Spleen (tissue), 7 donors: ENCODE results near the gene NOTCH4.
"Not testable (repeated sequence)": the region's sequence is repeated elsewhere in the genome, so short reads cannot be mapped to it uniquely, and the experiment has no call there.

ENCODE experiments used
- POLR2AphosphoS5 ChIP-seq, 3 donors: sonication (generic); formaldehyde crosslinking; IDR thresholded peaks; one replicate each; pipeline ENCODE4 v1.5.1; 2017; ENCODE audit warnings: antibody characterized with exemption in 3 of 3
- TF ChIP-seq, protein P1 (sequence below), 11 experiments: fragments of 200-600 bp in 7 of 11; fragments of 450-650 bp in 4 of 11; sonication (generic) in 4 of 11; IDR thresholded peaks in 8 of 11; conservative IDR thresholded peaks in 3 of 11; 1 replicate in 7 of 11; 2 replicates in 4 of 11; pipeline versions ENCODE4 v1.4.0 to v1.8.0; 2016 to 2021; ENCODE audit warnings: antibody characterized with exemption in 11 of 11, inconsistent platforms in 4 of 11, mild to moderate bottlenecking in 1 of 11
- donor health status: DM: no; HTN: no; CAD: no; lungs with moderate emphysema.
- donor health status: DM: no; HTN: no; CAD: no.
- donor health status: DM: no; HTN: no; CAD: no.

DNA sequence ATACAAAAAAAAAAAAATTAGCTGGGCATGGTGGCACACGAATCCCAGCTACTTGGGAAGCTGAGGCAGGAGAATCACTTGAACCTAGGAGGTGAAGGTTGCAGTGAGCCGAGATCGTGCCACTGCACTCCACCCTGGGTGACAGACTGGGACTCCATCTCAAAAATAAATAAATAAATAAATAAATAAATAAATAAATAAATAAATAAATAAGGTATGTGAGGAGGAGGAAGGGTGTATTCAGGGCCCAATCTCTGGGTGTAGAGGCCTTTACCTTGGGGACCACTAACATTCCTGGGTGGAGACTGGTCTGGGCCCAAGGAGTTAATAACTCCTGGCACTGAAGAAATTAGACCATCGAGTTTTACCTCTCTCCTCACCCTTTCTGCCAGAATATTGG, 12.4 kb downstream of the NOTCH4 start:
- TF ChIP-seq POLR2AphosphoS5 (IDR thresholded peaks at IDR 0.05): not testable (repeated sequence)
- TF ChIP-seq, protein P1, sequence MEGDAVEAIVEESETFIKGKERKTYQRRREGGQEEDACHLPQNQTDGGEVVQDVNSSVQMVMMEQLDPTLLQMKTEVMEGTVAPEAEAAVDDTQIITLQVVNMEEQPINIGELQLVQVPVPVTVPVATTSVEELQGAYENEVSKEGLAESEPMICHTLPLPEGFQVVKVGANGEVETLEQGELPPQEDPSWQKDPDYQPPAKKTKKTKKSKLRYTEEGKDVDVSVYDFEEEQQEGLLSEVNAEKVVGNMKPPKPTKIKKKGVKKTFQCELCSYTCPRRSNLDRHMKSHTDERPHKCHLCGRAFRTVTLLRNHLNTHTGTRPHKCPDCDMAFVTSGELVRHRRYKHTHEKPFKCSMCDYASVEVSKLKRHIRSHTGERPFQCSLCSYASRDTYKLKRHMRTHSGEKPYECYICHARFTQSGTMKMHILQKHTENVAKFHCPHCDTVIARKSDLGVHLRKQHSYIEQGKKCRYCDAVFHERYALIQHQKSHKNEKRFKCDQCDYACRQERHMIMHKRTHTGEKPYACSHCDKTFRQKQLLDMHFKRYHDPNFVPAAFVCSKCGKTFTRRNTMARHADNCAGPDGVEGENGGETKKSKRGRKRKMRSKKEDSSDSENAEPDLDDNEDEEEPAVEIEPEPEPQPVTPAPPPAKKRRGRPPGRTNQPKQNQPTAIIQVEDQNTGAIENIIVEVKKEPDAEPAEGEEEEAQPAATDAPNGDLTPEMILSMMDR (IDR thresholded peaks at IDR 0.05 in 8 of 11, conservative IDR thresholded peaks at IDR 0.05 in 3 of 11): not testable (repeated sequence)
